Measurements from ENCODE around the gene PHF21A. TPM values are rescaled to one million over a fixed set of nuclear protein-coding genes. Genes with fewer than 3 reads are reported as not detected.

PHF21A gene
- total RNA-seq, 1 donor from 2014 or later = 49.6 TPM

DNA sequence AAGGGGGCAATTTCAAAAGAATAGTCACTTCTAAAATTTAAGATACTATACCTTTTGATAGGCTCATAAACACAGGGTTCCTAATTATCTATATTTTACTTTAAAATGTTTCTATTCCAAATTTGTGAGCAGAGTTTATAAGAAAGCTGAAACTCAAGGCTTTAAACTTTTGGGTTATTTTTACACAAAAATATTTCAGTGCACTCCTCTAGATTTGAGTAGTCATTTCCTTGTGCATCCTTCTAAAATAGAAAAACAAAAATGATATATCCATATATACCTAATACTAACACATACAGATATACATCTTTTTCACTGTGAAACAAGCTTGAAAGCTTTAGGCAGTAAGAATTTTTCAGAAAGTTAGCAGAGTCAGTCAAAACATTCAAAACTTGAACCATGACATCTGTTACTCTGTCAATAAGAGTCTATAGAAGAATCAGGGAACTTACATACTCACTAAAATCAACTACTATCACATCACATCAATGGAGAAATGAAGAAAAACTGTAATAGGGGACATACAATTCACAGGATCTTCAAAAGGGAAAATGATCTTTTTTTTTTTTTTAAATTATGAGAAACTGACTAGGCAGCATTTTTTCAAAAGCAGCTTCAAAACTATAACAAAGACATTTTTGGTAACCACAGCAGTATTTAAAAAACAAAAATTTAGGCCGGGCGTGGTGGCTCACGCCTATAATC is 5.1 kb downstream of the PHF21A start:
- no peak overlapping the region for H3K4me3 ChIP-seq
- H3K36me3 ChIP-seq = no peaks in the 10 kb centered on the region
- Mint-ChIP-seq H3K27ac (no peak overlapping the region), H3K36me3 (no peaks in the 10 kb centered on the region), H3K9me3 (no peaks in the 10 kb centered on the region), H3K4me3 (no peak overlapping the region), H3K27me3 (ENCODE audit: insufficient read depth, low read depth) (peaks cover 6% of the 10 kb centered on the region), H3K4me1 (peaks cover 43% of the 10 kb centered on the region)
- no peak for DNase-seq (ENCODE audit: low spot score)
- H3K4me2 ChIP-seq = no peak overlapping the region
- H3K79me2 ChIP-seq (ENCODE audit: low read depth) = peaks cover 89% of the 10 kb centered on the region
- H3F3A ChIP-seq (ENCODE audit: low read depth) = peaks cover 35% of the 10 kb centered on the region
- peaks cover 68% of the 10 kb centered on the region for H4K20me1 ChIP-seq (ENCODE audit: low read depth)
- no peaks in the 10 kb centered on the region for H3K9me3 ChIP-seq (ENCODE audit: low read depth)
- no peak overlapping the region for H3K27ac ChIP-seq
- H3K4me1 ChIP-seq = peaks cover 20% of the 10 kb centered on the region
- H2AFZ ChIP-seq (replicated peaks) = no peak overlapping the region
- H3K9ac ChIP-seq = no peak overlapping the region
- H3K27me3 ChIP-seq = no peaks in the 10 kb centered on the region
- TF ChIP-seq EZH2 (IDR thresholded peaks at IDR 0.05) = no peak
- TF ChIP-seq, protein P1, sequence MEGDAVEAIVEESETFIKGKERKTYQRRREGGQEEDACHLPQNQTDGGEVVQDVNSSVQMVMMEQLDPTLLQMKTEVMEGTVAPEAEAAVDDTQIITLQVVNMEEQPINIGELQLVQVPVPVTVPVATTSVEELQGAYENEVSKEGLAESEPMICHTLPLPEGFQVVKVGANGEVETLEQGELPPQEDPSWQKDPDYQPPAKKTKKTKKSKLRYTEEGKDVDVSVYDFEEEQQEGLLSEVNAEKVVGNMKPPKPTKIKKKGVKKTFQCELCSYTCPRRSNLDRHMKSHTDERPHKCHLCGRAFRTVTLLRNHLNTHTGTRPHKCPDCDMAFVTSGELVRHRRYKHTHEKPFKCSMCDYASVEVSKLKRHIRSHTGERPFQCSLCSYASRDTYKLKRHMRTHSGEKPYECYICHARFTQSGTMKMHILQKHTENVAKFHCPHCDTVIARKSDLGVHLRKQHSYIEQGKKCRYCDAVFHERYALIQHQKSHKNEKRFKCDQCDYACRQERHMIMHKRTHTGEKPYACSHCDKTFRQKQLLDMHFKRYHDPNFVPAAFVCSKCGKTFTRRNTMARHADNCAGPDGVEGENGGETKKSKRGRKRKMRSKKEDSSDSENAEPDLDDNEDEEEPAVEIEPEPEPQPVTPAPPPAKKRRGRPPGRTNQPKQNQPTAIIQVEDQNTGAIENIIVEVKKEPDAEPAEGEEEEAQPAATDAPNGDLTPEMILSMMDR (IDR thresholded peaks at IDR 0.05) = no peak
- no peak for TF ChIP-seq EZH2phosphoT487 (IDR thresholded peaks at IDR 0.05)

DNA sequence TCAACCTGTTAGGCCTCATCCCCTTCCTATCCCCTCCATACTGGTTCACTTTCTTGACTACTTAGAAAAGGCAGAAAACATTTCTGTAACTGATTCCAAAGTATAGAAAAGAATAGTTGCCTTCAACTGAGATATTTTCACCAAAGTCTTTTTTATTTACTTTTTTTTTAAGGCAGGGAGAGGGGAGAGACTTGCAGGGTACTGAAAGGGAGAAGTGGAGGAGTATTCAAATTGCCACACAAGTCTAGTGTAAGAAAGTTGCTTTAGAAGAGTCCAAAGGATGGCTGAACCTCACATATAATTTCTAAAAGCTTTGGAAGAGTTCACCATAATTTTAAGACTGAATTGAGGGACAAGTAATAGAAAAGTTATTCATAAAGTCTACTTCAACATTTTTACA is 6.3 kb downstream of the PHF21A start:
- Histone ChIP-seq H3K36me3 (no peaks in the 10 kb centered on the region), H3K79me2 (ENCODE audit: low read depth) (peaks cover 99% of the 10 kb centered on the region), H3K27me3 (no peaks in the 10 kb centered on the region), H3K9me3 (ENCODE audit: low read depth) (no peaks in the 10 kb centered on the region), H3F3A (ENCODE audit: low read depth) (peaks cover 23% of the 10 kb centered on the region), H3K4me1 (peaks cover 20% of the 10 kb centered on the region), H4K20me1 (ENCODE audit: low read depth) (peaks cover 74% of the 10 kb centered on the region), H3K9ac (no peak overlapping the region), H3K4me3 (no peak overlapping the region), H2AFZ (replicated peaks) (no peak overlapping the region), H3K27ac (peak overlapping the region; percentile 40), H3K4me2 (no peak overlapping the region)
- no peak for TF ChIP-seq EZH2 (IDR thresholded peaks at IDR 0.05)
- no peak for TF ChIP-seq EZH2phosphoT487 (IDR thresholded peaks at IDR 0.05)
- TF ChIP-seq, protein P1 (IDR thresholded peaks at IDR 0.05) = no peak
- H3K4me3 Mint-ChIP-seq = no peak overlapping the region
- no peak for DNase-seq (ENCODE audit: low spot score)
- H3K27ac Mint-ChIP-seq = no peak overlapping the region
- peaks cover 3% of the 10 kb centered on the region for H3K27me3 Mint-ChIP-seq (ENCODE audit: insufficient read depth, low read depth)
- H3K9me3 Mint-ChIP-seq = no peaks in the 10 kb centered on the region
- no peaks in the 10 kb centered on the region for H3K36me3 Mint-ChIP-seq
- peaks cover 43% of the 10 kb centered on the region for H3K4me1 Mint-ChIP-seq

DNA sequence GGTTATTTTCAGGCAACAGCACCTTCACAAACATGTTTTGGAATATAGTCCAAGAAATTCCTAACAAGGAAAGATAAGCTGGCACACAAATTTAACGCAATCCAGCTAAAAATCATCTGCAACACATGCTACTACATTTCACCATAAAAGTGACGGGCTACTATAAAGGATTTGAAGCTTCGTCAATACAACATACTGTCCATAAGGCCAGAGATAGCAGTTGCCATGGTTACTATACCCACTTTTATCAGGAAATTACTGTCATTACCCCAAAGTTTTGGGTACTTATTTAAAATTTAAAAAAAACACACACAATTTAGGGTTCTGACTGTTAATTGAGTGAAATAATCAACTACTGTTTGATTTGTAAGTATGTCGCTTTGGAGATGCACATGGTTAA is 6.9 kb downstream of the PHF21A start:
- H3K9ac ChIP-seq = no peak overlapping the region
- peak overlapping the region; percentile 40 for H3K27ac ChIP-seq
- no peaks in the 10 kb centered on the region for H3K9me3 Mint-ChIP-seq
- H3K4me1 ChIP-seq = peaks cover 20% of the 10 kb centered on the region
- peaks cover 74% of the 10 kb centered on the region for H4K20me1 ChIP-seq (ENCODE audit: low read depth)
- peaks cover 43% of the 10 kb centered on the region for H3K4me1 Mint-ChIP-seq
- no peak overlapping the region for H3K4me2 ChIP-seq
- H3K4me3 ChIP-seq = no peak overlapping the region
- no peak for TF ChIP-seq EZH2 (IDR thresholded peaks at IDR 0.05)
- TF ChIP-seq, protein P1 (IDR thresholded peaks at IDR 0.05) = no peak
- TF ChIP-seq EZH2phosphoT487 (IDR thresholded peaks at IDR 0.05) = no peak
- peaks cover 99% of the 10 kb centered on the region for H3K79me2 ChIP-seq (ENCODE audit: low read depth)
- H2AFZ ChIP-seq (replicated peaks) = no peak overlapping the region
- no peak overlapping the region for H3K4me3 Mint-ChIP-seq
- H3K36me3 ChIP-seq = no peaks in the 10 kb centered on the region
- no peaks in the 10 kb centered on the region for H3K36me3 Mint-ChIP-seq
- H3F3A ChIP-seq (ENCODE audit: low read depth) = peaks cover 19% of the 10 kb centered on the region
- no peak for DNase-seq (ENCODE audit: low spot score)
- H3K27ac Mint-ChIP-seq = no peak overlapping the region
- H3K27me3 Mint-ChIP-seq (ENCODE audit: insufficient read depth, low read depth) = peaks cover 3% of the 10 kb centered on the region
- H3K27me3 ChIP-seq = no peaks in the 10 kb centered on the region
- no peaks in the 10 kb centered on the region for H3K9me3 ChIP-seq (ENCODE audit: low read depth)

Measured in neural progenitor cell (in vitro differentiated cells).